ENCODE measurements around the gene GTF3C4.

Gene GTF3C4

DNA sequence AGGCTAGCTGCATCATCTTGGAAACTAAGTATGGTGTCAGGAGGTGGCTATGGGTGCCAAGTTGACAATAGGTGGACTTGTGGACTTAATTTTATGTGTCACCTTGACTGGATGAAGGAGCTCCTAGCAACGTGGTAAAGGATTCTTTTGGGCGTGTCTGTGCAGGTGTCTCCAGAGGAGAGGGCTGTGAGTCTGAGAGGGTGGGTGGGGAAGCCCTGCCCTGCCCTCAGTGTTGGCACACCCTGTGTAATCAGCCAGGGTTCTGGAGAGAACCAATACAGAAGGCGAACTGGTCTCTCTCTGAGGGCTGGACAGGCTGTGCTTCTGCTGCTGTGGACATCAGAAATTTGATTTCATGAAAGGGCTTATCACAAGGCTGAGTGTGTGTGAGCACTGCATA lies 61.0 kb downstream of the GTF3C4 start:
- no peaks in the 10 kb centered on the region for H3K36me3 ChIP-seq (ENCODE audit: control insufficient read depth, insufficient read depth, low read length)
- TF ChIP-seq, protein P1, sequence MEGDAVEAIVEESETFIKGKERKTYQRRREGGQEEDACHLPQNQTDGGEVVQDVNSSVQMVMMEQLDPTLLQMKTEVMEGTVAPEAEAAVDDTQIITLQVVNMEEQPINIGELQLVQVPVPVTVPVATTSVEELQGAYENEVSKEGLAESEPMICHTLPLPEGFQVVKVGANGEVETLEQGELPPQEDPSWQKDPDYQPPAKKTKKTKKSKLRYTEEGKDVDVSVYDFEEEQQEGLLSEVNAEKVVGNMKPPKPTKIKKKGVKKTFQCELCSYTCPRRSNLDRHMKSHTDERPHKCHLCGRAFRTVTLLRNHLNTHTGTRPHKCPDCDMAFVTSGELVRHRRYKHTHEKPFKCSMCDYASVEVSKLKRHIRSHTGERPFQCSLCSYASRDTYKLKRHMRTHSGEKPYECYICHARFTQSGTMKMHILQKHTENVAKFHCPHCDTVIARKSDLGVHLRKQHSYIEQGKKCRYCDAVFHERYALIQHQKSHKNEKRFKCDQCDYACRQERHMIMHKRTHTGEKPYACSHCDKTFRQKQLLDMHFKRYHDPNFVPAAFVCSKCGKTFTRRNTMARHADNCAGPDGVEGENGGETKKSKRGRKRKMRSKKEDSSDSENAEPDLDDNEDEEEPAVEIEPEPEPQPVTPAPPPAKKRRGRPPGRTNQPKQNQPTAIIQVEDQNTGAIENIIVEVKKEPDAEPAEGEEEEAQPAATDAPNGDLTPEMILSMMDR (IDR thresholded peaks at IDR 0.05; ENCODE audit: insufficient read depth, low read length, poor library complexity, severe bottlenecking) = no peak
- no peak for DNase-seq (ENCODE audit: extremely low read depth, insufficient read length)
- H3K27me3 ChIP-seq (replicated peaks; ENCODE audit: control insufficient read depth, insufficient read depth, low read length) = no peaks in the 10 kb centered on the region; the same call in 1 of the 2 replicates
- H3K4me3 ChIP-seq (replicated peaks; ENCODE audit: low read depth, low read length) = no peak overlapping the region

- DNase-seq (ENCODE audit: extremely low read depth, insufficient read length) = no peak
- Histone ChIP-seq H3K36me3 (ENCODE audit: control insufficient read depth, insufficient read depth, low read length) (no peaks in the 10 kb centered on the region), H3K27me3 (replicated peaks; ENCODE audit: control insufficient read depth, insufficient read depth, low read length) (no peaks in the 10 kb centered on the region; the same call in 1 of the 2 replicates), H3K4me3 (replicated peaks; ENCODE audit: low read depth, low read length) (no peak overlapping the region)
- TF ChIP-seq, protein P1 (IDR thresholded peaks at IDR 0.05; ENCODE audit: insufficient read depth, low read length, poor library complexity, severe bottlenecking) = no peak
Observed at GRCh38 chr9:132732326-132733259, 62.3 kb downstream of the GTF3C4 start.

DNA sequence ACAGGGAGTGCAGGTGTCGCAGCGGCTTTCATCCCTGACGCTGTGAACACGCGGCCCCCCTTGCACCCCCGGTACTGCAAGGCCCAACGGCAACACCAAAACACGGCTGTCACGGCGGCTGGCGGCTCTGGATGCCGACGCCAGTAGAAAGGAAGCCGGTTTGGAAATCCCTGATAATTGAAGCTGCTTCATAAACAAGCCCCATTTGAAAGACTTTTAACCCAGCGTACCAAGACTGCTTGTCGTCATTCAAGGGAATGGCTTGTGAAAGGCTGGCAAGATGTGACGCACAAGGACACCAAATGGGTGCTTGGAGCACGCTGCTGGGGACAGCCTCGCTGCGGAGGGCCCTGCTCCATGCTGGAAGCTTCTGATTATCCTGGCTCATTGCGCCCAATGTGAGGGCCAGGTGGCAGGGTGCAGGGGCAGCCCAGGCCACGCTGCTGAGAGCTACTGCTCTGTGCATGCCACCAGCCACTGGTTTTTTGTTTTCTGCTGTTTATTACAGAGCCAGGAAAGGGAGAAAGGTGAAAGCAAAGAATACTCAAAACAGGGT lies 63.1 kb downstream of the GTF3C4 start:
- no peak for DNase-seq (ENCODE audit: extremely low read depth, insufficient read length)
- TF ChIP-seq, protein P1 (IDR thresholded peaks at IDR 0.05; ENCODE audit: insufficient read depth, low read length, poor library complexity, severe bottlenecking) = no peak
- no peak overlapping the region for H3K4me3 ChIP-seq (replicated peaks; ENCODE audit: low read depth, low read length)
- H3K36me3 ChIP-seq (ENCODE audit: control insufficient read depth, insufficient read depth, low read length) = no peaks in the 10 kb centered on the region
- no peaks in the 10 kb centered on the region; the same call in 1 of the 2 replicates for H3K27me3 ChIP-seq (replicated peaks; ENCODE audit: control insufficient read depth, insufficient read depth, low read length)

- TF ChIP-seq, protein P1 (IDR thresholded peaks at IDR 0.05; ENCODE audit: insufficient read depth, low read length, poor library complexity, severe bottlenecking) = no peak
- H3K27me3 ChIP-seq (replicated peaks; ENCODE audit: control insufficient read depth, insufficient read depth, low read length) = no peaks in the 10 kb centered on the region; the same call in 1 of the 2 replicates
- no peak for DNase-seq (ENCODE audit: extremely low read depth, insufficient read length)
- no peak overlapping the region for H3K4me3 ChIP-seq (replicated peaks; ENCODE audit: low read depth, low read length)
- H3K36me3 ChIP-seq (ENCODE audit: control insufficient read depth, insufficient read depth, low read length) = no peaks in the 10 kb centered on the region
Observed at GRCh38 chr9:132739710-132740310, 69.5 kb downstream of the GTF3C4 start.

GRCh38 chr9:132740526-132741309 lies 70.5 kb downstream of the GTF3C4 start:
- H3K36me3 ChIP-seq (ENCODE audit: control insufficient read depth, insufficient read depth, low read length) = no peaks in the 10 kb centered on the region
- no peak for DNase-seq (ENCODE audit: extremely low read depth, insufficient read length)
- H3K27me3 ChIP-seq (replicated peaks; ENCODE audit: control insufficient read depth, insufficient read depth, low read length) = no peaks in the 10 kb centered on the region; the same call in 1 of the 2 replicates
- no peak overlapping the region for H3K4me3 ChIP-seq (replicated peaks; ENCODE audit: low read depth, low read length)
- TF ChIP-seq, protein P1 (IDR thresholded peaks at IDR 0.05; ENCODE audit: insufficient read depth, low read length, poor library complexity, severe bottlenecking) = no peak
